Left colon (tissue), 2 donors: ENCODE measurements around the gene MBNL3. TPM values are rescaled to one million over a fixed set of nuclear protein-coding genes. Genes with fewer than 3 reads are reported as not detected.

Experiments
- ATAC-seq: fragments of 200-7000 bp; cut with Tn5 transposase; one replicate; pipeline ENCODE4 v1.9.1; 2020; ENCODE audit warnings: mild to moderate bottlenecking, moderate library complexity
- DNase-seq, 2 donors: peaks; one replicate each; pipeline ENCODE4 v3.0.0-alpha.2; 2020
- intact Hi-C, 2 donors: fragments of 100-400 bp; cut with DNase I in 1 of 2; cut with micrococcal nuclease in 1 of 2; formaldehyde crosslinking; loops; one replicate each; pipeline versions ENCODE4 v1.11.2 to v1.14.0; 2022; cut with DNase I, micrococcal nuclease
- long read RNA-seq: library from polyadenylated mRNA; unstranded; transcript quantifications from one replicate; pipeline ENCODE4 v2.0.0, GENCODE V29; 2021
- total RNA-seq, 2 donors: library from RNA; stranded (reverse); fragmentation: NEBNext Ultra II Directional; extraction: Animal tissue kit (Norgen Biotek cat#: 25700); gene quantifications; one replicate each; pipeline ENCODE4 v1.2.1, GENCODE V29; 2021
- donor health status: DM: no; HTN: no; CAD: no.
- donor health status: DM: yes; HTN: yes; CAD: no.

The MBNL3 gene
- total RNA-seq = 10 to 100 TPM; 40.2 to 46.2 TPM
- long read RNA-seq, partial matches to known transcripts = 0 of 10 reads
- long read RNA-seq, other reads (novel, unspliced or antisense) = 10 of 10 reads

DNA sequence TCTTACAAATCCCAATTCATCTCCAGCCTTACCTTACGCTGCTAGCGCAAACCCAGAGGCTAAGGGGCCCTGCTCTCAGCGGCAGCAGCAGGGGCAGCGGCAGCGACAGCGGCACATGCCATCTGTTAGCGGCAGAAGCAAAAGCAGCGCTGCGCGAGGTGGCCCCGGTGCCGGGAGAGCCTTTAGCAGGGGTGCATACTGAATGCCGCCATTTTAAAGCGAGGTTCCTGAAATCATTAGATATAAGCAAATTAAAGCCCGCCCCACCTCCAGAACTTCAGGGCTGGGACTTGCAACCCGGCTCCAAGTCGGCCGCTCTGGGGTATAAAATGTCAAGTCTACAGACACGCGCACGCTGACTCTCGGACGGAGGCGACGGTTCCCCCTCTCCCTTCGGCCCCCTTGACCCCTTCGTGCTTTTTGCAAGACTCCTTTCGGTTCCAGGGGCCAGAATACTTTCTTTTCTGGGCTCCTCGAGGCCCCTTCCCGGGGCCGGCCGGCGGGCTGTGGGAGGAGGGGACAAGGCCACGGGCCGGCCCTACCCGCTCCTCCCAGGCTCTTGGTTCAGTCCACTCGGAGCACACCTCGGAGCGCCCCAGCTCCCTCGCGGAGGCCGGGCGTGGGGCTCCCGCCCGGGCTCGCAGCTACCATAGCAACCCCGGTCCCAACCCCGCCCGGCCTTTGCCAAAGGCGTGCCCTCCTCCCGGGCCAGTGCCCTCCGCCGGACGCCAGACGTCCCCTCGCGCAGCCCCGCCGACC is at the start of gene MBNL3:
Gene MBNL3, minus strand, starts transcription at position 220 of the 759 bp plus-strand sequence. CDS start 49,427 bp downstream, outside the sequence.
- DNase-seq (peak; percentile 79 to 80), ATAC-seq (peak; percentile 86)
- intact Hi-C loops = no loop called here

DNA sequence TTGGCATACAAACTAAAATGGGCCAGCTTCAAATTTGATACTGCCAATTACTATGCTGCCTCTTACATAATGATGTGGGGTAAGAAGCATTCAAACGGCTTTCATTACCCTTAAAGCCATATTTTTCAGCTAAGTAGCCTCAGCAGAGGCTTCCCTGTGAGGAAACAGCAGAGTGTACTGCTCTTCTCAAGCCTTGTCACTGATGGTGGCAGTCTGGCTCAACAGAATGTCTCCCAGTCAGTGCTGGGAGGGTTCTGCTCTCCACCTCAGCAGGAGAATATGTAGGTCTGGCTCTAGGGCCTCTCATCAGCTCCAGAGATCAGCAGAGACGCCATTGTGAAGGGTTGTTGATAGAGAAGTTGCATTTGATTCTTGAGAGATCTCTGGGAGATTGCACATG is 44.6 kb upstream of the MBNL3 start:
- DNase-seq (no peak), ATAC-seq (no peak)
- intact Hi-C loops = no loop called here

- no peak for ATAC-seq
- intact Hi-C loops = no loop called here
These were observed 44.1 kb upstream of the MBNL3 start for GRCh38 chrX:132532913-132533312.

DNA sequence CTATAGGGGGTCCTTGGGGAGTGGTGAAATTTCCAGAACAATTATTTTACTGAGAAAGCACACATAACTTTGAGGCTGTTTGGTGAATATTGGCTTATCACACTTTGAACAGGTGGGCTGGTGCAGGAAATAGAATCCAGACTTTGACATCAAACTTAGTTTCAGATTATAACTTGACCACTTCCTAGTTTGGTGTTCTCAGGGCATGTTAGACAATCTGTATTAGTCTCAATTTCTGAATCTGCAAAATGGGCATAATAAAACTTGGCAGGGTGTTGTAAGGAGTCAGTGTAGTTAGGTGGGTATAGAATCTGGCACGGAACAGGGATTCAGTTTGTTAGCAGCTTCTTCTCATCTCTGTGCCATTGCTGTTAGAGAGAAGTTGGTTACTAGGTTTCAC is 43.3 kb upstream of the MBNL3 start:
- no peak for ATAC-seq
- DNase-seq = no peak
- intact Hi-C loops = no loop called here

More at GRCh38 chrX:132532913-132533312, 44.1 kb upstream of the MBNL3 start:
- DNase-seq = no peak

DNA sequence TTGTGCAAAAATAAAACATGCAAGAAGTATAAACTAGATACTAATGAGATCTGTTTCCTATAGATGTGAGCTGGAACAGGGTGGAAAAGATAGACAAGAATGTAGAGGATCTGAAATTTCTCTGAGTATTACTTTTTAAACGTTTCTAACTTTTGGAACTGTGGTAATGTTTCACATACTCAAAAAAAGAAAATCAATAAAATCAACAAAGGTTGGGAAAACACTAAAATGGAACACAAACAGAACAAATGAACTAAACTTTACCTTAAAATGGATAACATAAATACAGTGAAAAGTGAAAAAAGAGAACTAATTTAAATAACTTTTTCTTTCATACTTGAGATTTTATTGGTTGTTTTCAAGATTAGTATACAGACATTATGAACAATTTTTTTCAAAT is 32.0 kb upstream of the MBNL3 start:
- DNase-seq (no peak), ATAC-seq (no peak)
- intact Hi-C loops = no loop called here

DNA sequence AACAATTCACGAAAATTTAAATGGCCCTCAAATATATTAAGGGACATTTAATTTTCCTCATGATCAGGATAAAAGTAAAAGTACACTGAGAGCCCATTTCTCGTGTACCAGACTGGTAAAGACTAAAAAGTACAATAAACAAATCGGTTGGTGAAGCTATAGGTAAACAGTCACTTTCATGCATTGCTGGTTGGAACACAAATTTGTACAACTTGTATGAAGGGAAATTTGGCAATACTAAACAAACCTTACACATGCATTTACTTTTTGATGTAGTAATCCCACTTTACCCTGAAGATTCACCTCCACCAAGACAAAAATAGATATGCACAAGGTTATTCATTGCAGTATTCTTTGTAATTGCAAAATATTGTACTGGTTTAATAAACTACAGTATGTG is 31.4 kb upstream of the MBNL3 start:
- intact Hi-C loops = no loop called here
- ATAC-seq (no peak), DNase-seq (no peak)

DNA sequence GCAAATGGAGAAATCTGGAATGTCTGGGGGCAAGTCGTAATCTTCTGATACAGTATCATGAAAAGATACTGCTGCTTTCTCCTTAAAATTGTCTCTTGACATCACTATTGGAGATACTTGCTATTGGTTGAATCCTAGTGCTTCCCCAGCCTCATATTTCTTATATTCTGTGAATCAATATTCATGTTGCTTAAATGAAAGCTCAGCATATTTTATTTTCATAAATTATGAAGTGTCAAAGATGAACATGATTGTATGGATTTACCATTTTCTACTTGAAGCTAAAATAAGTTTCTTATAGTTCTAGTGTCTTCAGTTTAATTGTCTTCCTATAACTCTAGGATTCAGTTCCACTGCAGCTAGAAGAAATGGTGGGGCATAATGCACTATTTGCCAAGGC is 29.6 kb upstream of the MBNL3 start:
- intact Hi-C loops = no loop called here
- no peak for ATAC-seq
- DNase-seq = no peak

DNA sequence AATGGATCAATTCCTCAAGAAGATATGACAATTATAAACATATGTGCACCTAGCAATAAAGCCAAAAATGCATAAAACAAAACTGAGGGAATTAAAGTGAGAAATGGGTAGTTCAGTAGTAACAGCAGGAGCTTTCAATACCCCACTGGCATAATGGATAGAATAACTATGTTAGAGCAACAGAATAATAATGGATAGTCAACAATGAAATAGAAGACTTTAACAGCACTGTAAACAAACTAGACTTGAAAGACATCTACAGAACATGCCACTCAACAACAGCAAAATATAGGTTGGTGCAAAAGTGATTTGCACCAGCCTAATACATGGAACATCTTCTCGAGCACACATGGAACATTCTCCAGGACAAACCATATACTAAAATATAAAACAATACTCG is 20.0 kb upstream of the MBNL3 start:
- intact Hi-C loops = no loop called here
- no peak for ATAC-seq
- DNase-seq = no peak

GRCh38 chrX:132505116-132505515 is 16.3 kb upstream of the MBNL3 start:
- DNase-seq (no peak), ATAC-seq (peak; percentile 99)
- intact Hi-C loops = no loop called here

- no peak for DNase-seq
- intact Hi-C loops = no loop called here
- no peak for ATAC-seq
These were observed 15.6 kb upstream of the MBNL3 start for GRCh38 chrX:132504417-132504816.

- intact Hi-C loops = no loop called here
- DNase-seq (no peak), ATAC-seq (no peak)
These were observed 12.8 kb upstream of the MBNL3 start for GRCh38 chrX:132501606-132502005.

GRCh38 chrX:132497432-132497831 is 8.6 kb upstream of the MBNL3 start:
- ATAC-seq (no peak), DNase-seq (no peak)
- intact Hi-C loops = no loop called here

DNA sequence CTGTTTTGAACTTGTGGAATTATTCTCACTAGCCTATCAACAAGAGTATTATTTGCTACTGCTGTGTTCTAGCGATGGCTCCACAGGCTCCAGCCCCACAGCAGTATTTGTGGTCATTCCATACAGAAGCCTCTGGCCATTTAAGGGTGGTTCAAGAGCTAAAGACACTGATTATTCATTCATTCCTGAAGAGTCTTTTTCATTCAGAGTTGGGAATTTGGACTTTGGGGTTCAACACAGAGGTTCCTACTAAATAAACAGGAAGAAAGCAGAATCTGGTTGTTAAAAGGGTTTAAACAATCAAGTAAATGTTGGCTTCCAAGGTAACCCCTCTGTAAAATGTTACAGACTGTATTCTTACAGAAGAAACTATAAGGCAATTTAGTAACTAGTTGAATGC is 4.3 kb upstream of the MBNL3 start:
- no peak for ATAC-seq
- intact Hi-C loops = no loop called here

DNA sequence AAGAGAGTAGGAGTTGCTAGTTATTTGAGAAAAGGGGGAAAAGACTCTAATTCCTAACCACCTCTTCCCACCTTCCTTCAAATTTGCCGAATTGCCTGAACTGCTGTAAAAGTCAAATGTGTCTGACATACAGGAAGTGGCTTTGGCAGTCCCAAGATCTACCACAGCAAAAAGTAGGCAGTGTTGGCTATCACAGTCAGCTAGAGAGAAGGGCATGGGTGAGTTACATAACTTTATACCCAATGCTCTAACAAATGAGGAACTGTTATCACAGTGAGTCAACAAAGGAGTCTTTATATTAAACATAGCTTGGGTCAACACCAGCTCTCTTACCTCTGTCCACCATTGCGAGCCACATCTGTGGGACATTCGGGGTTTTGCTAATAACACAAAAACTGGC is 2.4 kb upstream of the MBNL3 start:
- intact Hi-C loops = no loop called here
- DNase-seq (peak in 1 of 2 donors; percentile 31), ATAC-seq (peak; percentile 75)

More for the DNA sequence above, 4.3 kb upstream of the MBNL3 start:
- no peak for DNase-seq

DNA sequence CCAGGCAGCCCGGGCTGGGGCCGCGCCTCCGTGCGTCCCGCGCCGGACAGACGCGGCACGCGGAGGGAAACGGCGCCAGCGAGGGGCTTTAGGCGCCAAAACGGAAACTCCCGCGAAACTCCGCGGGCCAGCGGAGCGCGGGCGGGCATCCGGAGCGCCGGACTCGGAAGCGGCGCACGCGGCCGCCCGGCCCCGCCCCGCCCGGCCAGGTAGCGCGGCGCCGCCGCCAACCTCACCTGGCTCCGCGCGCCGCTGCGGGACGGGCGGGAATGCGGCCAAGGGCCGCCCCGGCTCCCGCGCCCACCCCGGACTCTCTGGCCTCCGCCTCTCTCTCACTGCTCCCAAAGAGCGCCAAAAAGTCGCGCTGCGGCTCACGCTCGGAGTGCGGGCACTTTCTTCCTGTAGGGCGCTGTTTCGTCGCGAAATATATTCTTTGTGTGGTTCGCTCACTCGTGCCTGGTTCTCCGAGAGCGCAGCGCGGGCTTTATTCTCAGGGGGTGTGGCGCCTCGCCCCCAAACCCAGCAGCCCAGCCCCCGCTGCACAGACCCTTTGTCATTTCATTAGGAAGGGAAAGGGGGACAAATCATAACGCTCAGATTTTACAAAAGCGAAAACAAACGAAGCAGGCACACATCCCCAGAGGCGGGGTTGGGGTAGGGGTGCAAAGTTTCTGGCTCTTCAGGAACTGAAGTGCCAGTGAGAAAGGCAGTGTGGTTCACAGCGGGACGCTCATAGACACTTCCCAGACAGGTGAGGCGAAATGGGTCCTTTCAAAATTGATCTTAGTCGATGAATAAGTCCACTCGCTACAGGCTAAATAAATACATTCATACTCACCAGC is 961 bp upstream of the MBNL3 start:
- peak; percentile 60 for ATAC-seq
- intact Hi-C loops = no loop called here
- DNase-seq = peak in 1 of 2 donors; percentile 55

GRCh38 chrX:132488180-132488705 is 595 bp downstream of the MBNL3 start:
- intact Hi-C loops = no loop called here

DNA sequence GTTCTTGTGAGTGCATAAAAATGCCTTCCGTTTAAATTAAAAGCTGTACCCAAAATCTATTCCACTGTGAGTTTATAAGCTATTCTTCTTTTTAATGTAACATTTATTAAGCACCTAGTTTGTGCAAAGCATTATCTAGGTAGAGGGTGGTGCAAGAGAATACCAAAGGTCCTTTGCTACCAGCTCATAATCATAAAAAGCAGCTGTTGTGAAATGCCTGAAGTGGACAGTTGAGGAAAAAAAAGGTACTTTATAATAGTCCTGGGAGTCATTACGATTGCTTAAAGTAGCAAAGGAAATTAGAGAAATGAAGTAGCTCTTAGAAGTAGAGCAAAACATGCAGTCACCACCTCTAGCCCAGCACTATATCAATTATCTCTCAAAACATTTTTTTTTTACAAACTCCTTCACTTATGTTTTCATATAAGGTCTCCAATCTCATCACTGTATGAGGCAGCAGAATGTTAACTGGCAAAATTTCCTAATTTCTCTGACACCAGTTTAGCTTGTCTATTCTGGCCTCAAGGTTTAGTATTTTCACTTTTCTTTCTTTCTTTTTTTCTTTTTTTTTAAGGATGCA is 2.1 kb downstream of the MBNL3 start:
- no peak for DNase-seq
- intact Hi-C loops = no loop called here
- no peak for ATAC-seq

More at GRCh38 chrX:132488180-132488705, 595 bp downstream of the MBNL3 start:
- no peak for DNase-seq
- ATAC-seq = no peak

- ATAC-seq = no peak
- intact Hi-C loops = no loop called here
- DNase-seq = no peak
These were observed 4.9 kb downstream of the MBNL3 start for GRCh38 chrX:132483951-132484350.

GRCh38 chrX:132483488-132483887 is 5.3 kb downstream of the MBNL3 start:
- ATAC-seq (peak; percentile 44), DNase-seq (no peak)
- intact Hi-C loops = no loop called here
